LHCN-M2 (cell line): ENCODE results near the gene ERGIC1. TPM values are rescaled to one million over a fixed set of nuclear protein-coding genes. Genes with fewer than 3 reads are reported as not detected.
A peak's percentile ranks its signal among the peaks of the same experiment; 100 is the strongest.

ENCODE experiments used
- DNase-seq: peaks from one replicate; pipeline ENCODE4 v3.0.0-alpha.2; 2012; ENCODE audit warnings: low read depth
- total RNA-seq: library from RNA; depleted of rRNA; stranded (reverse); fragments of >200 nt; gene quantifications from 2 replicates; pipeline ENCODE4 v1.2.3, GENCODE V29; 2014

The ERGIC1 gene
- total RNA-seq, 1 experiment from 2014 or later: 152 TPM

- no peak for DNase-seq
Measured at GRCh38 chr5:172901788-172902496, 67.9 kb downstream of the ERGIC1 start.

- peak; percentile 64 for DNase-seq
Measured at GRCh38 chr5:172902497-172903472, 68.7 kb downstream of the ERGIC1 start.

GRCh38 chr5:172903790-172904189 is 69.7 kb downstream of the ERGIC1 start:
- peak; percentile 88 for DNase-seq

GRCh38 chr5:172904312-172904642 is 70.2 kb downstream of the ERGIC1 start:
- DNase-seq: no peak

- DNase-seq: no peak
Measured at GRCh38 chr5:172904643-172905345, 70.7 kb downstream of the ERGIC1 start.

- no peak for DNase-seq
Measured at GRCh38 chr5:172905346-172906140, 71.5 kb downstream of the ERGIC1 start.

GRCh38 chr5:172906436-172906835 is 72.4 kb downstream of the ERGIC1 start:
- no peak for DNase-seq

- DNase-seq: no peak
Measured at GRCh38 chr5:172906888-172907287, 72.8 kb downstream of the ERGIC1 start.

- DNase-seq: no peak
Measured at GRCh38 chr5:172907657-172908056, 73.6 kb downstream of the ERGIC1 start.

- no peak for DNase-seq
Measured at GRCh38 chr5:172908662-172909061, 74.6 kb downstream of the ERGIC1 start.

- no peak for DNase-seq
Measured at GRCh38 chr5:172909931-172910502, 76.0 kb downstream of the ERGIC1 start.

- DNase-seq: peak; percentile 95
Measured at GRCh38 chr5:172910828-172911627, 77.0 kb downstream of the ERGIC1 start.

GRCh38 chr5:172911628-172911880 is 77.5 kb downstream of the ERGIC1 start:
- DNase-seq: no peak

GRCh38 chr5:172911976-172912375 is 77.9 kb downstream of the ERGIC1 start:
- DNase-seq: peak; percentile 71

GRCh38 chr5:172913117-172913850 is 79.2 kb downstream of the ERGIC1 start:
- no peak for DNase-seq

GRCh38 chr5:172915514-172915913 is 81.5 kb downstream of the ERGIC1 start:
- no peak for DNase-seq

- DNase-seq: no peak
Measured at GRCh38 chr5:172918421-172919371, 84.6 kb downstream of the ERGIC1 start.
